ENCODE results near the gene ANAPC5.

- TF ChIP-seq POLR2AphosphoS5 (IDR thresholded peaks at IDR 0.05; ENCODE audit: low read depth, low read length), result no peak
- TF ChIP-seq SPI1 (IDR thresholded peaks at IDR 0.05; ENCODE audit: low read depth, low read length), result no peak
- no peak for TF ChIP-seq POU2F2 (IDR thresholded peaks at IDR 0.05; ENCODE audit: low read depth, low read length)
- TF ChIP-seq POLR2A (IDR thresholded peaks at IDR 0.05; ENCODE audit: low read depth, low read length), result no peak
- no peak for TF ChIP-seq PAX5 (IDR thresholded peaks at IDR 0.05; ENCODE audit: insufficient read depth, low read length, severe bottlenecking)
Measured at GRCh38 chr12:121274036-121274763, 78.0 kb downstream of the ANAPC5 start.

Data from GM12891 (cell line).